ENCODE data around the gene F11R. TPM values are rescaled to one million over a fixed set of nuclear protein-coding genes. Genes with fewer than 3 reads are reported as not detected.

Gene F11R
- total and polyA plus RNA-seq, 2 of the 13 experiments (the other 11 are each of a cell fraction or from before 2014, with no cell fraction given): 95.8 to 105 TPM

- peak; percentile 81 for TF ChIP-seq ZNF292 (CRISPR knock-in tag; IDR thresholded peaks at IDR 0.05; ENCODE audit: borderline replicate concordance, low read depth)
- TF ChIP-seq SNAI1 (CRISPR knock-in tag; IDR thresholded peaks at IDR 0.05; ENCODE audit: borderline replicate concordance): no peak
- TF ChIP-seq ZSCAN20 (CRISPR knock-in tag; IDR thresholded peaks at IDR 0.05; ENCODE audit: borderline replicate concordance): no peak
- 0 out of 2 replicates have a peak, but pooled peaks have one; percentile 26 for TF ChIP-seq ZKSCAN8 (CRISPR knock-in tag; IDR thresholded peaks at IDR 0.05; ENCODE audit: borderline replicate concordance)
- TF ChIP-seq ZFP82 (CRISPR knock-in tag; IDR thresholded peaks at IDR 0.05; ENCODE audit: borderline replicate concordance): no peak
- peak; percentile 75; the same call in 1 of the 2 replicates for TF ChIP-seq PRMT3 (CRISPR knock-in tag; IDR thresholded peaks at IDR 0.05; ENCODE audit: borderline replicate concordance, low read depth)
- peak; percentile 91 for TF ChIP-seq FOXO1 (CRISPR knock-in tag; IDR thresholded peaks at IDR 0.05)
- peak; percentile 40 to 89; a peak in 2 of 4 replicates for TF ChIP-seq EP300 (IDR thresholded peaks at IDR 0.05; ENCODE audit: low read depth in 2 of 2, low read length in 2 of 2)
- peak; percentile 95 for TF ChIP-seq EP300 (CRISPR knock-in tag; IDR thresholded peaks at IDR 0.05; ENCODE audit: borderline replicate concordance)
- TF ChIP-seq ZNF577 (CRISPR knock-in tag; IDR thresholded peaks at IDR 0.05; ENCODE audit: borderline replicate concordance, low read depth): no peak
- TF ChIP-seq RNF219 (CRISPR knock-in tag; IDR thresholded peaks at IDR 0.05): no peak
- TF ChIP-seq ZSCAN25 (CRISPR knock-in tag; IDR thresholded peaks at IDR 0.05): peak; percentile 85
- no peak for TF ChIP-seq ZBTB37 (CRISPR knock-in tag; IDR thresholded peaks at IDR 0.05)
- peak; percentile 61; the same call in 1 of the 2 replicates for TF ChIP-seq ARID2 (CRISPR knock-in tag; IDR thresholded peaks at IDR 0.05; ENCODE audit: borderline replicate concordance)
- TF ChIP-seq E2F1 (CRISPR knock-in tag; IDR thresholded peaks at IDR 0.05): no peak; the same call in 1 of the 2 replicates
- TF ChIP-seq TFDP2 (CRISPR knock-in tag; IDR thresholded peaks at IDR 0.05): peak; percentile 76
- peak; percentile 36; the same call in 1 of the 2 replicates for TF ChIP-seq ZSCAN21 (CRISPR knock-in tag; IDR thresholded peaks at IDR 0.05; ENCODE audit: borderline replicate concordance)
- peak; percentile 89; the same call in 1 of the 2 replicates for TF ChIP-seq MED13 (CRISPR knock-in tag; IDR thresholded peaks at IDR 0.05)
- no peak for TF ChIP-seq EED (CRISPR knock-in tag; IDR thresholded peaks at IDR 0.05)
- TF ChIP-seq FOXM1 (CRISPR knock-in tag; IDR thresholded peaks at IDR 0.05): no peak
- peak; percentile 94 for TF ChIP-seq FOXP4 (CRISPR knock-in tag; IDR thresholded peaks at IDR 0.05)
These were observed 7.3 kb downstream of the F11R start (continued) for GRCh38 chr1:161013488-161014230.

Data from HepG2 (cell line).